HEK293T (cell line): ENCODE measurements around the gene ZBTB9.

Experiments used
- FOXA1 ChIP-seq: fragments of 450-650 bp; IDR thresholded peaks from 2 replicates; pipeline ENCODE4 v1.6.1; 2016; ENCODE audit warnings: mild to moderate bottlenecking
- FOXM1 ChIP-seq: fragments of 450-650 bp; IDR thresholded peaks from 2 replicates; pipeline ENCODE4 v1.6.1; 2017; ENCODE audit warnings: mild to moderate bottlenecking, borderline replicate concordance

GRCh38 chr6:33452496-33452895 lies 1.9 kb upstream of the ZBTB9 start:
- TF ChIP-seq FOXA1 = no peak
- no peak for TF ChIP-seq FOXM1
